DOHH2 (cell line): ENCODE results near the gene OLFM2.
"Not testable (repeated sequence)": the region's sequence is repeated elsewhere in the genome, so short reads cannot be mapped to it uniquely, and the experiment has no call there.

Source experiments
- H3F3A ChIP-seq: fragments of 200-600 bp; sonication (generic), shearing (Covaris generic); 2 replicates; pipeline ENCODE4 v1.6.0; 2016; ENCODE audit warnings: antibody characterized with exemption, mild to moderate bottlenecking; ENCODE audit not compliant: control insufficient read depth, insufficient read depth
- H3K27ac ChIP-seq: fragments of 200-600 bp; sonication (generic); 2 replicates; pipeline ENCODE4 v1.5.1; 2014; ENCODE audit warnings: low read depth, mild to moderate bottlenecking, low read length, moderate library complexity
- H3K27me3 ChIP-seq: fragments of 200-600 bp; sonication (generic); 2 replicates; pipeline ENCODE4 v1.6.1; 2014; ENCODE audit warnings: mild to moderate bottlenecking, low read length, mixed read lengths; ENCODE audit not compliant: control insufficient read depth
- H3K36me3 ChIP-seq: fragments of 200-600 bp; sonication (generic); 2 replicates; pipeline ENCODE4 v1.6.1; 2014; ENCODE audit warnings: mild to moderate bottlenecking, low read length, moderate library complexity, mixed read lengths; ENCODE audit not compliant: control insufficient read depth
- H3K4me1 ChIP-seq: fragments of 200-600 bp; sonication (generic); 2 replicates; pipeline ENCODE4 v1.6.1; 2014; ENCODE audit warnings: mild to moderate bottlenecking, low read length, mixed read lengths; ENCODE audit not compliant: control insufficient read depth
- H3K4me2 ChIP-seq: fragments of 200-600 bp; sonication (generic); 2 replicates; pipeline ENCODE4 v1.6.0; 2014; ENCODE audit warnings: mild to moderate bottlenecking, low read length, moderate library complexity
- H3K4me3 ChIP-seq: fragments of 200-600 bp; sonication (generic); 2 replicates; pipeline ENCODE4 v1.5.1; 2014; ENCODE audit warnings: mild to moderate bottlenecking, low read length, mixed read lengths
- H3K79me2 ChIP-seq: fragments of 200-600 bp; sonication (generic); 2 replicates; pipeline ENCODE4 v1.6.1; 2014; ENCODE audit warnings: mild to moderate bottlenecking, low read length, mixed read lengths; ENCODE audit not compliant: control insufficient read depth
- H3K9me2 ChIP-seq: fragments of 200-600 bp; sonication (generic); replicated peaks from 2 replicates; pipeline ENCODE4 v1.6.1; 2014; ENCODE audit warnings: mild to moderate bottlenecking, low read length, mixed read lengths; ENCODE audit not compliant: control insufficient read depth
- H3K9me3 ChIP-seq: fragments of 200-600 bp; sonication (generic); 2 replicates; pipeline ENCODE4 v1.6.1; 2014; ENCODE audit warnings: antibody characterized with exemption, low read length, mixed read lengths; ENCODE audit not compliant: control insufficient read depth, insufficient read depth
- H4K20me1 ChIP-seq: fragments of 200-600 bp; sonication (generic); 2 replicates; pipeline ENCODE4 v1.6.0; 2014; ENCODE audit warnings: low read depth, mild to moderate bottlenecking, antibody characterized with exemption, low read length, moderate library complexity; ENCODE audit not compliant: control insufficient read depth, insufficient read depth
- CTCF ChIP-seq: fragments of 200-600 bp; sonication (generic); IDR thresholded peaks from one replicate; pipeline ENCODE4 v1.5.1; 2014; ENCODE audit warnings: antibody characterized with exemption, mild to moderate bottlenecking, low read depth, low read length; ENCODE audit not compliant: poor library complexity, severe bottlenecking
- EZH2phosphoT487 ChIP-seq: fragments of 200-600 bp; sonication (generic); IDR thresholded peaks from 2 replicates; pipeline ENCODE4 v1.6.1; 2017; ENCODE audit warnings: borderline replicate concordance, mild to moderate bottlenecking, antibody characterized with exemption, low read length, moderate library complexity, mixed read lengths

Gene OLFM2

GRCh38 chr19:9952276-9952675, 16.0 kb upstream of the OLFM2 start:
- no peaks in the 10 kb centered on the region for H4K20me1 ChIP-seq
- H3K36me3 ChIP-seq = no peaks in the 10 kb centered on the region
- H3K4me2 ChIP-seq = no peak overlapping the region
- H3K4me1 ChIP-seq = peaks cover 12% of the 10 kb centered on the region
- H3K4me3 ChIP-seq = no peak overlapping the region
- H3K79me2 ChIP-seq = no peaks in the 10 kb centered on the region
- no peaks in the 10 kb centered on the region for H3K9me2 ChIP-seq
- no peaks in the 10 kb centered on the region for H3K27me3 ChIP-seq
- no peak overlapping the region for H3K27ac ChIP-seq
- no peaks in the 10 kb centered on the region for H3F3A ChIP-seq
- H3K9me3 ChIP-seq = no peaks in the 10 kb centered on the region
- TF ChIP-seq EZH2phosphoT487 = no peak
- no peak for TF ChIP-seq CTCF

GRCh38 chr19:9947441-9947840, 11.1 kb upstream of the OLFM2 start:
- Histone ChIP-seq H4K20me1 (no peaks in the 10 kb centered on the region), H3K79me2 (no peaks in the 10 kb centered on the region), H3K27me3 (no peaks in the 10 kb centered on the region; the same call in 1 of the 2 replicates), H3K36me3 (no peaks in the 10 kb centered on the region), H3K9me3 (no peaks in the 10 kb centered on the region), H3F3A (no peaks in the 10 kb centered on the region), H3K9me2 (no peaks in the 10 kb centered on the region), H3K4me3 (no peak overlapping the region), H3K4me2 (no peak overlapping the region), H3K4me1 (no peaks in the 10 kb centered on the region), H3K27ac (no peak overlapping the region)
- no peak for TF ChIP-seq CTCF
- no peak for TF ChIP-seq EZH2phosphoT487

- not testable (repeated sequence) for H3K79me2 ChIP-seq, H3K4me1 ChIP-seq, H3F3A ChIP-seq, H3K27me3 ChIP-seq, H4K20me1 ChIP-seq, H3K4me2 ChIP-seq, H3K36me3 ChIP-seq, H3K9me3 ChIP-seq, H3K27ac ChIP-seq, H3K4me3 ChIP-seq, H3K9me2 ChIP-seq
Measured at GRCh38 chr19:9946528-9947125, 10.3 kb upstream of the OLFM2 start.

GRCh38 chr19:9945319-9945966, 9.1 kb upstream of the OLFM2 start:
- Histone ChIP-seq H3K4me3 (no peak overlapping the region), H3K27me3 (peaks cover 3% of the 10 kb centered on the region), H3K36me3 (no peaks in the 10 kb centered on the region), H3K27ac (no peak overlapping the region), H3K4me2 (no peak overlapping the region), H4K20me1 (no peaks in the 10 kb centered on the region), H3K9me3 (no peaks in the 10 kb centered on the region; the same call in 1 of the 2 replicates), H3K4me1 (no peaks in the 10 kb centered on the region), H3K9me2 (no peaks in the 10 kb centered on the region), H3K79me2 (no peaks in the 10 kb centered on the region), H3F3A (no peaks in the 10 kb centered on the region)
- TF ChIP-seq EZH2phosphoT487 (no peak), CTCF (no peak)
